ENCODE data around the gene ZBTB9. TPM values are rescaled to one million over a fixed set of nuclear protein-coding genes. Genes with fewer than 3 reads are reported as not detected.

Gene ZBTB9, protein sequence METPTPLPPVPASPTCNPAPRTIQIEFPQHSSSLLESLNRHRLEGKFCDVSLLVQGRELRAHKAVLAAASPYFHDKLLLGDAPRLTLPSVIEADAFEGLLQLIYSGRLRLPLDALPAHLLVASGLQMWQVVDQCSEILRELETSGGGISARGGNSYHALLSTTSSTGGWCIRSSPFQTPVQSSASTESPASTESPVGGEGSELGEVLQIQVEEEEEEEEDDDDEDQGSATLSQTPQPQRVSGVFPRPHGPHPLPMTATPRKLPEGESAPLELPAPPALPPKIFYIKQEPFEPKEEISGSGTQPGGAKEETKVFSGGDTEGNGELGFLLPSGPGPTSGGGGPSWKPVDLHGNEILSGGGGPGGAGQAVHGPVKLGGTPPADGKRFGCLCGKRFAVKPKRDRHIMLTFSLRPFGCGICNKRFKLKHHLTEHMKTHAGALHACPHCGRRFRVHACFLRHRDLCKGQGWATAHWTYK
- 10.3 to 12.6 TPM (median 12.2 TPM) in 5 replicates for total RNA-seq (2022; extraction: Qiagen RNA extraction; ENCODE audit: low read depth)

DNA sequence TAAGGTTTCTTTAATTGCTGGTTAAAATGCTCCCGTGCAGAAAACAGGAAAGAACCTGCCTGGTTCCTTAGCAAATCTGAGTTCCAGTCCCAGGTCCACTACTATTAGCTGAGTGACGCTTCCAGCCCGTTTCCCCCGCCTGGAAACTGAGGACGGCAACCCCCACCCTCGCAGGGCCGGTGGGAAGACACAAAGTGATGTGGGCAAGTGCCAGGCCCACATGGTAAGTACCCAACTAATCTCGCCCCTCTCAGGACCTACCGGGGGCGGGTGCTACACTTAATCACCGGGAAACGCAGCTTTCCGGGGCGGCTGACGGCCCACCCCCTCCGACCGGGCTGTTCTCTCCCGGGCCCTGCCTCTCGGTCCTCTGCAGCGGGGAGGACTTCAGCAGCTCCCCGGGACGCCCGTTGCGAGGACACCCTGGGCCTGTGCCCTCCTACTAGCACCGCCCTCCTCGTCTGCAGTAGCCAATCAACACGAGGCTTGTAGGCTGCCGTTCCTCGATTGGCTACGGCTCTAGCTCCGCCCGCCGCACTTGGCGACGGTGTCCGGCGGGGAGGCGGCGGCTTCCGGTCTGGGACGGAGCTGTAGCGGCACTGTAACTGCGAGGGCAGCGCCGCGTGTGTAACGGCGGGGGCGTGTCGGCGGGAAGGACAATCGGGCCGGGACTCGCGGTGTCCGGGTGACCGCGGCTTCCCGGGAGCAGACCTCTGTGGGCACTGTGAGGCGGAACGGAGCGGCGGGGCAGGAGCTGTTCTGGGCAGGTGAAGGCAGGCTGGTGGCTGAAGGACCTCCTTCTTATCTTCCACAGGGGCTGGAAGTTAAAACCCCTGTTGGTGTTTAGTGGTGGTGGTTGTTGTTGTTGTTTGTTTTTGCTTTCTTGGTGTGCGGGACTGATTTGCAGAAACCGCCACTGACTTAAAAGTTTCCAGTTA, at the start of gene ZBTB9:
ZBTB9 (plus strand) TSS at position 568 of the 938 bp plus-strand sequence. CDS start 525 bp downstream, outside the sequence.

DNA sequence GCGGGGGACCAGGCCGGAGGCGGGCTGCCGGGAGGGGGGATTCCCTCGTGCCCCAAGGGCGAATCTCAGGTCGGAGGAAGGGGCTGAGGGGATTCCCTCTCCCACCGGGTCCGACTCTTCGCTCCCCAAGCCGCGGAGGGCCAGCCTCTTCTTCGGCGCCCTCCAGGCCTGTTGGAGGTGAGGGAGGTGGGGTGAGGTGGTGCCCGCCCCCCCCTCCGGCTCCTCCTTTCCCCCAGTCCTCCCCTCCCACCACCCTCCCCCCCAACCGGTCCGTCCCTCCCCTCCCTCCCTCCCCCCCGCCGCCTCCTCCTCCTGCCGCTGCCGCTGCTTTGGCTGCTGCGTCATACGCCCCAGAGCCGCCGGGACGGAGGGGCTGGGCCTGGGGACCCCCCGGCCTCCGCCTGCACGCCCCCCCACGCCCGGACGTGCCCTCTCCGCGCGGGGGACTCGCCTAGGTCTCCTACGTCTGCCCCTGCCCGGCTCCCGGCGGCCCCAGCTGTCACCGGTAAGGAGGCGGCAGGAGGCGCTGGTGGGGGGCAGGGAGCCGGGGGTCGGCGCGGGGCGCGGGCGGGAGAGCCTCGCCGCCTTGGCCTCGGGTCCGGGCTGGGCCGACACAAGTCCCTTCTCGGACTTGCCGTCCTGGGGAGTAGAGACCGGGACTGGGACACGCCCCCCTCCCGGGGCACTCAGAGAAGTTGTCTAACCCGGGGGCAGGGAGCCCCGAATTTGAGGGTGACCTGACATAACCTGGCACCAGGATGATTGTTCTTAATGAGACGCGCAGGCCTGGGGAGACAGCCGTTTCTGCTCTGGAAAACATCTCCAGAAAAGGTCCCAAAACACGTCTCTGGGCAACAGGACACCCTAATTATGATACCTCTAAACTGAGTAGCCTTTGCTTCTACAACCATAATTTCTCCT, 43.4 kb upstream of the ZBTB9 start, which contains the start of gene PHF1:
PHF1 (plus strand) TSS at position 304 of the 921 bp plus-strand sequence. CDS start 1,250 bp downstream, outside the sequence.

DNA sequence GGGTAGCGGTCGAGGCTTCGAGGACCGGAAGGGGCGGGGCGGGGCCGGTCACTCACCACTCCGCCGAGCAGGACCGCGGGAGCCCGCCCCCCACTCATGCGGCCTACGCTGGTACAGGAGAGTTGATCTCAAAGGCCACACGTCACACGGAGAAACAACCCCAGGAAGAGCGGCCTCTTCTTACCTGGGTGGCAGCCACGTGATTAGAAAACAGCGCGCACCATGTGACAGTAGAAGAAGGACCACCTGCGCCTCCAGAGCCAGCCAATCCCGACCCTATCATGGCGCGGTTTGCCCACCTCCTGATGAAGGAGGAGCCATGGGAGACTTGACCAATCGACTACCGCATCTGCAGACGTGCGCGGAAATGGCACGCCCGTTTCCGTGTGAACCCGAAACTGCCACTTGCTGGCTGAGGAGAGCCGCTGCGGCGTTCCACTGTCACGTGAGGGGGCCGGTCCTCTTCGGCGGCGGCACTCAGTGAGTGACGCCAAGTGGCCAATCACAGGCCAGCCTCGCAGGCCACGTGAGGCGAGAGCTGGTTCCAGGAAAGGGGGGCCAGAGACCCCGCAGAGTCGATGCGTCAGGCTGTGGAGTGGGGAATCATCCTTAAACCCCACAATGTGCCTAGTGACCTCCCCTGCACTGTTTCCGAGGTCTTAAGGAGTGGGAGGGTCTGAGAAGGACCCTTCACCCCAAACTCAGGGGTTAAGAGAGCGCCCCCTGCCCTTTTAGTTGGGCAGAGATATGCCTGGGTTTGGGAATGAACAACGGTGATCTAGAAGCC, 36.3 kb upstream of the ZBTB9 start, which contains the start of gene CUTA:
CUTA (minus strand) TSS at position 205 of the 787 bp plus-strand sequence; CDS start at position 98, 107 bp downstream.

DNA sequence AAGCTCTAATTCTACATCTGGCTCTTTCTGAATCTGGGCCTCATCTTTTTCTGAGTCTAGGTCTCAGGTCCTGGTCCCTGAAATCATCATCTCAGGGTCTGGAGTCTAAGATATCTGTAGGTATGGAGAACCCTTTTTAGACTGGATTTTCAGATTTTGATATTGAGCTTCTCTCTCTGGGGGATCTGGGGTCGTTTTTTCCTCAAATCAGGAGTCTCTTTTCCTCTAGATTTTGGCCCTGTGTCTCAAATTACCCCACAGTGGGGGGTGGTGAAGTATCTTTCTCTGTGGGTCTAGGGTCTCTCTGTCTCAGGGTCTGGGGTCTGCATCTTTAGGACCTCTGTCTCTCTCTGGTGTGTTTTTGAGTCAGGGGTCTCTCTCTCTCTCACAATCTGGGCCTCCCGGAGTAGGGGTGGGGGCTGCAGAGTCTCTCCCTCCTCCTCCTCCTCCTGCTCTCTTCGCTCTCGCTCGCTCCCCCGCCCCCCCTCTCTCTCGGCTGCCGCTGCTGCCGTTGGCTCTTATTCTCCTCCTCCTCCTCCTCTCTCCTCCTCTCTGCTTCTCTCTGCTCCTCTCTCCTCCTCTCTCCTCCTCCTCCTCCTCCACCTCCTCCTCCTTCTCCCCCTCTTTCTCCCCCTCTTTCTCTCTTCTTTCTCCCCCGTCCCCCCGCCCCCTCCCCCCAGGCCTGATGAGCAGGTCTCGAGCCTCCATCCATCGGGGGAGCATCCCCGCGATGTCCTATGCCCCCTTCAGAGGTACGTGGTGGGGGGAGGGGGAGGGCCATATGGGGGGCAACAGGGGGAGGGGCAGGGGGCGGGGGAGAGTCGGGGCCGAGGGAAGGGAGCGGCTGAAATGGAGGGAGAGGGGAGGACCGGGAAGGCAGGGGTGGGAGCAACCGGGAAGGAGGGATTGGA, 34.5 kb upstream of the ZBTB9 start, which contains the start of gene SYNGAP1:
SYNGAP1 (plus strand) TSS at position 486 of the 911 bp plus-strand sequence; CDS start at position 686, 200 bp downstream.

Other genes starting within 250 kb of the ZBTB9 start
- 11.0 to 16.7 TPM (median 15.5 TPM) in 5 replicates for gene HSD17B8, start 249.9 kb upstream of the ZBTB9 start, total RNA-seq (2022; extraction: Qiagen RNA extraction; ENCODE audit: low read depth)
- 19.8 to 28.2 TPM (median 25.6 TPM) in 5 replicates for gene RING1, start 246.1 kb upstream of the ZBTB9 start, total RNA-seq (2022; extraction: Qiagen RNA extraction; ENCODE audit: low read depth)
- 15.8 to 18.0 TPM (median 16.9 TPM) in 5 replicates for gene VPS52, start 182.7 kb upstream of the ZBTB9 start, total RNA-seq (2022; extraction: Qiagen RNA extraction; ENCODE audit: low read depth)
- gene RPS18, start 182.5 kb upstream of the ZBTB9 start, total RNA-seq (2022; extraction: Qiagen RNA extraction; ENCODE audit: low read depth) = 2,467 to 2,823 TPM (median 2,760 TPM) in 5 replicates
- gene B3GALT4, start 177.5 kb upstream of the ZBTB9 start, total RNA-seq (2022; extraction: Qiagen RNA extraction; ENCODE audit: low read depth) = 0.30 to 0.75 TPM (median 0.53 TPM) in 5 replicates
- 53.2 to 66.0 TPM (median 58.6 TPM) in 5 replicates for gene WDR46, start 165.3 kb upstream of the ZBTB9 start, total RNA-seq (2022; extraction: Qiagen RNA extraction; ENCODE audit: low read depth)
- 102 to 132 TPM (median 118 TPM) in 5 replicates for gene PFDN6, start 165.0 kb upstream of the ZBTB9 start, total RNA-seq (2022; extraction: Qiagen RNA extraction; ENCODE audit: low read depth)
- 11.0 to 13.8 TPM (median 13.4 TPM) in 5 replicates for gene RGL2, start 155.6 kb upstream of the ZBTB9 start, total RNA-seq (2022; extraction: Qiagen RNA extraction; ENCODE audit: low read depth)
- 35.9 to 44.9 TPM (median 39.4 TPM) in 5 replicates for gene TAPBP, start 140.5 kb upstream of the ZBTB9 start, total RNA-seq (2022; extraction: Qiagen RNA extraction; ENCODE audit: low read depth)
- 2.8 to 4.1 TPM (median 3.2 TPM) in 5 replicates for gene ZBTB22, start 136.8 kb upstream of the ZBTB9 start, total RNA-seq (2022; extraction: Qiagen RNA extraction; ENCODE audit: low read depth)
- gene DAXX, start 131.6 kb upstream of the ZBTB9 start, total RNA-seq (2022; extraction: Qiagen RNA extraction; ENCODE audit: low read depth) = 39.9 to 42.5 TPM (median 41.0 TPM) in 5 replicates
- 38.6 to 46.1 TPM (median 44.5 TPM) in 5 replicates for gene KIFC1, start 62.8 kb upstream of the ZBTB9 start, total RNA-seq (2022; extraction: Qiagen RNA extraction; ENCODE audit: low read depth)
- gene PHF1, start 43.6 kb upstream of the ZBTB9 start, total RNA-seq (2022; extraction: Qiagen RNA extraction; ENCODE audit: low read depth) = 12.7 to 17.4 TPM (median 16.2 TPM) in 5 replicates
- gene CUTA, start 36.5 kb upstream of the ZBTB9 start, total RNA-seq (2022; extraction: Qiagen RNA extraction; ENCODE audit: low read depth) = 161 to 229 TPM (median 209 TPM) in 5 replicates
- 3.5 to 7.9 TPM (median 4.8 TPM) in 5 replicates for gene SYNGAP1, start 34.5 kb upstream of the ZBTB9 start, total RNA-seq (2022; extraction: Qiagen RNA extraction; ENCODE audit: low read depth)
- 31.0 to 41.1 TPM (median 37.1 TPM) in 5 replicates for gene BAK1, start 125.7 kb downstream of the ZBTB9 start, total RNA-seq (2022; extraction: Qiagen RNA extraction; ENCODE audit: low read depth)
- 30.2 to 44.3 TPM (median 36.9 TPM) in 5 replicates for gene ITPR3, start 166.7 kb downstream of the ZBTB9 start, total RNA-seq (2022; extraction: Qiagen RNA extraction; ENCODE audit: low read depth)

All from A549 treated with RU486 at 1 μM for 4 hours (cell line).